Stimulated activated CD4-positive, alpha-beta T cell treated with anti-CD3 and anti-CD28 coated beads, Interleukin-2, amount 100 ng/mL, for 24 hours (primary cell): ENCODE results near the gene PIK3R1.

Experiments
- DNase-seq, 2 donors: peaks; one replicate each; pipeline ENCODE4 v3.0.0-alpha.2; 2020

PIK3R1 gene

GRCh38 chr5:68274847-68275651 is 59.5 kb downstream of the PIK3R1 start:
- DNase-seq = no peak

- no peak for DNase-seq
These were observed 61.2 kb downstream of the PIK3R1 start for GRCh38 chr5:68276740-68277139.

- no peak for DNase-seq
These were observed 61.9 kb downstream of the PIK3R1 start for GRCh38 chr5:68277431-68277830.

- no peak for DNase-seq
These were observed 64.4 kb downstream of the PIK3R1 start for GRCh38 chr5:68279984-68280383.

- DNase-seq = no peak
These were observed 66.4 kb downstream of the PIK3R1 start for GRCh38 chr5:68282001-68282400.

- DNase-seq = no peak
These were observed 68.2 kb downstream of the PIK3R1 start for GRCh38 chr5:68283766-68284165.

GRCh38 chr5:68285075-68285840 is 69.7 kb downstream of the PIK3R1 start:
- no peak for DNase-seq

- no peak for DNase-seq
These were observed 70.5 kb downstream of the PIK3R1 start for GRCh38 chr5:68285851-68286611.

GRCh38 chr5:68286612-68286912 is 71.0 kb downstream of the PIK3R1 start:
- DNase-seq = no peak

- DNase-seq = no peak
These were observed 72.0 kb downstream of the PIK3R1 start for GRCh38 chr5:68287631-68287975.

- DNase-seq = peak; percentile 49 to 55
These were observed 72.6 kb downstream of the PIK3R1 start for GRCh38 chr5:68287976-68288706.

- no peak for DNase-seq
These were observed 73.2 kb downstream of the PIK3R1 start for GRCh38 chr5:68288707-68289134.

- DNase-seq = no peak
These were observed 73.9 kb downstream of the PIK3R1 start for GRCh38 chr5:68289498-68289897.

GRCh38 chr5:68290260-68290674 is 74.7 kb downstream of the PIK3R1 start:
- DNase-seq = no peak

- DNase-seq = no peak
These were observed 75.3 kb downstream of the PIK3R1 start for GRCh38 chr5:68290847-68291246.

GRCh38 chr5:68292316-68292715 is 76.8 kb downstream of the PIK3R1 start:
- no peak for DNase-seq

GRCh38 chr5:68295772-68296171 is 80.2 kb downstream of the PIK3R1 start:
- DNase-seq = no peak

- DNase-seq = no peak
These were observed 81.3 kb downstream of the PIK3R1 start for GRCh38 chr5:68296895-68297294.

GRCh38 chr5:68297656-68298055 is 82.1 kb downstream of the PIK3R1 start:
- DNase-seq = no peak

GRCh38 chr5:68298479-68298878 is 82.9 kb downstream of the PIK3R1 start:
- DNase-seq = no peak

- DNase-seq = no peak
These were observed 83.5 kb downstream of the PIK3R1 start for GRCh38 chr5:68299105-68299504.

GRCh38 chr5:68299575-68299974 is 84.0 kb downstream of the PIK3R1 start:
- DNase-seq = no peak
